Measurements from ENCODE around the gene PIEZO2.

DNA sequence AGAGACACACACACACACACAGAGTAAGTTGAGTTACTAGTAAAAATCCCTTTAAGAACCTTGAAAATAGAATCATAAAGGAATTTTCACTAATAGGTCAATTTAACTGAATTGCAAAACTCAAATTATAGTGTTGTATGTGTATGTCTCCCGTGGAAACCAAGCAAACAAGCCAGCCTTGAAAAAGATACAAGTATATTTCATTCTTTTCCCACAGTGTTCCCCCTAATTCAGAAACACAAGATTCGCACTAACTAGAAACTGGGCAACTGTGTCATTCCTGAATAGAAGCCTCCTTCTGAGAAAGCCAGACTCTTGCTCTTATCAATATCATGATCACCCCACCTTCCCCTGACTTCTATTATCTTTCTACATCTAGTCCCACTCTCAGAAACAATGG, 229.5 kb downstream of the PIEZO2 start:
- TF ChIP-seq, protein P1, sequence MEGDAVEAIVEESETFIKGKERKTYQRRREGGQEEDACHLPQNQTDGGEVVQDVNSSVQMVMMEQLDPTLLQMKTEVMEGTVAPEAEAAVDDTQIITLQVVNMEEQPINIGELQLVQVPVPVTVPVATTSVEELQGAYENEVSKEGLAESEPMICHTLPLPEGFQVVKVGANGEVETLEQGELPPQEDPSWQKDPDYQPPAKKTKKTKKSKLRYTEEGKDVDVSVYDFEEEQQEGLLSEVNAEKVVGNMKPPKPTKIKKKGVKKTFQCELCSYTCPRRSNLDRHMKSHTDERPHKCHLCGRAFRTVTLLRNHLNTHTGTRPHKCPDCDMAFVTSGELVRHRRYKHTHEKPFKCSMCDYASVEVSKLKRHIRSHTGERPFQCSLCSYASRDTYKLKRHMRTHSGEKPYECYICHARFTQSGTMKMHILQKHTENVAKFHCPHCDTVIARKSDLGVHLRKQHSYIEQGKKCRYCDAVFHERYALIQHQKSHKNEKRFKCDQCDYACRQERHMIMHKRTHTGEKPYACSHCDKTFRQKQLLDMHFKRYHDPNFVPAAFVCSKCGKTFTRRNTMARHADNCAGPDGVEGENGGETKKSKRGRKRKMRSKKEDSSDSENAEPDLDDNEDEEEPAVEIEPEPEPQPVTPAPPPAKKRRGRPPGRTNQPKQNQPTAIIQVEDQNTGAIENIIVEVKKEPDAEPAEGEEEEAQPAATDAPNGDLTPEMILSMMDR (IDR thresholded peaks at IDR 0.05) = no peak
- no peak for TF ChIP-seq EP300 (IDR thresholded peaks at IDR 0.05)

Data from gastroesophageal sphincter (tissue), 3 donors.